ENCODE results near the gene CYTL1. TPM values are rescaled to one million over a fixed set of nuclear protein-coding genes. Genes with fewer than 3 reads are reported as not detected.

CYTL1 gene
- polyA plus RNA-seq, 1 donor (not counting 4 experiments of a cell fraction or from before 2014, with no cell fraction given) = 0.30 TPM

DNA sequence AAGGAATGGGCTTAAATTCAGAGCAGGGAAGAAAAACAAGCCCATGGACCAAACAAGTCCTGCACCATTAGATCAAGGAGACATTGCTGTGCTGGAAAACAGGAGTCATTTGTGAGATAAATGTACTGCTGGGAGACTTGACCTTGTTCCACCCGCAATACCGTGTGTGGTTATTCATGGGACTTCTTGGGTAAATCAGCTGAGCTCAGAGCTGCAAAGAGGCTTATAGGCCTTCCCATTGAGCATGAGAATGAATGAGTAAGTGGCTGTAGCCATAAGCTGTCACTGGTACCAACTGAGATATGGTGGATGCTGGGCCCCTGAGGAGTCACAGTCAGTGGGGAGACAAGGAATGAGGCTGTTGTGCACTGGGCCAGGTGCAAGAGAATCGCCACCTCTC, 2.3 kb upstream of the CYTL1 start:
- H3K27me3 ChIP-seq (ENCODE audit: control insufficient read depth, extremely low read depth, insufficient read depth, low read length) = peaks cover 18% of the 10 kb centered on the region
- no peaks in the 10 kb centered on the region for H3K79me2 ChIP-seq (ENCODE audit: control insufficient read depth, insufficient read depth, low read length)
- no peak for DNase-seq (ENCODE audit: low read depth, low spot score)
- H3K27ac ChIP-seq (ENCODE audit: control insufficient read depth, insufficient read depth, low read length) = no peak overlapping the region
- dilution Hi-C loops (cut with MboI; ENCODE audit: extremely low pct_ligation_motif_present, low sequenced_read_pairs) = no loop called here
- no peak overlapping the region for H3K4me2 ChIP-seq (ENCODE audit: control insufficient read depth, extremely low read depth, insufficient read depth, low read depth, low read length)
- H3K4me1 ChIP-seq (ENCODE audit: control insufficient read depth, extremely low read depth, insufficient read depth, low read length) = no peaks in the 10 kb centered on the region
- no peak for FAIRE-seq
- no peaks in the 10 kb centered on the region for H3K9me3 ChIP-seq (ENCODE audit: control insufficient read depth, low read depth, low read length)
- no peaks in the 10 kb centered on the region for H3K9me1 ChIP-seq (ENCODE audit: control insufficient read depth, extremely low read depth, insufficient read depth, low read length)
- H3K4me3 ChIP-seq (ENCODE audit: control insufficient read depth in 2 of 3, extremely low read depth in 1 of 3, insufficient read depth in 2 of 3, low read depth in 1 of 3, low read length in 3 of 3) = no peak overlapping the region
- no peak overlapping the region for H2AFZ ChIP-seq (ENCODE audit: control insufficient read depth, low read length)
- H4K20me1 ChIP-seq (ENCODE audit: control insufficient read depth, extremely low read depth, insufficient read depth, low read length) = no peaks in the 10 kb centered on the region
- H3K36me3 ChIP-seq (ENCODE audit: control insufficient read depth in 2 of 2, extremely low read depth in 1 of 2, insufficient read depth in 2 of 2, low read length in 2 of 2) = no peaks in the 10 kb centered on the region
- H3K9ac ChIP-seq (ENCODE audit: control insufficient read depth, extremely low read depth, insufficient read depth, low read length) = no peak overlapping the region
- TF ChIP-seq, protein P1, sequence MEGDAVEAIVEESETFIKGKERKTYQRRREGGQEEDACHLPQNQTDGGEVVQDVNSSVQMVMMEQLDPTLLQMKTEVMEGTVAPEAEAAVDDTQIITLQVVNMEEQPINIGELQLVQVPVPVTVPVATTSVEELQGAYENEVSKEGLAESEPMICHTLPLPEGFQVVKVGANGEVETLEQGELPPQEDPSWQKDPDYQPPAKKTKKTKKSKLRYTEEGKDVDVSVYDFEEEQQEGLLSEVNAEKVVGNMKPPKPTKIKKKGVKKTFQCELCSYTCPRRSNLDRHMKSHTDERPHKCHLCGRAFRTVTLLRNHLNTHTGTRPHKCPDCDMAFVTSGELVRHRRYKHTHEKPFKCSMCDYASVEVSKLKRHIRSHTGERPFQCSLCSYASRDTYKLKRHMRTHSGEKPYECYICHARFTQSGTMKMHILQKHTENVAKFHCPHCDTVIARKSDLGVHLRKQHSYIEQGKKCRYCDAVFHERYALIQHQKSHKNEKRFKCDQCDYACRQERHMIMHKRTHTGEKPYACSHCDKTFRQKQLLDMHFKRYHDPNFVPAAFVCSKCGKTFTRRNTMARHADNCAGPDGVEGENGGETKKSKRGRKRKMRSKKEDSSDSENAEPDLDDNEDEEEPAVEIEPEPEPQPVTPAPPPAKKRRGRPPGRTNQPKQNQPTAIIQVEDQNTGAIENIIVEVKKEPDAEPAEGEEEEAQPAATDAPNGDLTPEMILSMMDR (optimal IDR thresholded peaks at IDR 0.05 in 1 of 3, IDR thresholded peaks at IDR 0.05 in 1 of 3, conservative IDR thresholded peaks at IDR 0.05 in 1 of 3; ENCODE audit: extremely low read depth in 1 of 3, insufficient read depth in 2 of 3, low read length in 3 of 3) = no peak
- no peak for TF ChIP-seq EZH2 (IDR thresholded peaks at IDR 0.05; ENCODE audit: low read length)

DNA sequence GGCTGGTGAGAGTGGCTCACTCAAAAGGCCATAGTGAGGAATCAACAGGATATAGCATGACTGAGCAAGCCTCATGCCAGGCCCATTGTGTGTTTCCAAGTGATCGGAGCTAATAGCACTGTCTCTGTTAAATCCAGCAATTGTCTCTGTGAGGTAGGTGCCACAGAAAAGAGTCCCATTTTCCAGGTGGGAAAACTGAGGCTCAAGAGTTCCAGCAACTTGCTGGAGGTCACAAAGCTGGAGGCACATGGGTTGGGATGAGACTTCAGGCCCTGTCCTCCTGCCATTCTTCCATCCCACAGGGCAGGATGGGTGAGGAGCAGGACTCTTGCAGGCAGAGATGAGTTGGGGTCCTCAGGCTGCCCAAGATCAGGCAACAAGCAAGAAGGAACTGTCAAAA, 1.1 kb upstream of the CYTL1 start:
- TF ChIP-seq, protein P1 (optimal IDR thresholded peaks at IDR 0.05 in 1 of 3, IDR thresholded peaks at IDR 0.05 in 1 of 3, conservative IDR thresholded peaks at IDR 0.05 in 1 of 3; ENCODE audit: extremely low read depth in 1 of 3, insufficient read depth in 2 of 3, low read length in 3 of 3) = no peak
- no peak for TF ChIP-seq EZH2 (IDR thresholded peaks at IDR 0.05; ENCODE audit: low read length)
- dilution Hi-C loops (cut with MboI; ENCODE audit: extremely low pct_ligation_motif_present, low sequenced_read_pairs) = no loop called here
- peak; percentile 49 for FAIRE-seq
- Histone ChIP-seq H3K4me3 (ENCODE audit: control insufficient read depth in 2 of 3, extremely low read depth in 1 of 3, insufficient read depth in 2 of 3, low read depth in 1 of 3, low read length in 3 of 3) (no peak overlapping the region), H4K20me1 (ENCODE audit: control insufficient read depth, extremely low read depth, insufficient read depth, low read length) (no peaks in the 10 kb centered on the region), H3K27ac (ENCODE audit: control insufficient read depth, insufficient read depth, low read length) (no peak overlapping the region), H3K9me1 (ENCODE audit: control insufficient read depth, extremely low read depth, insufficient read depth, low read length) (no peaks in the 10 kb centered on the region), H3K9ac (ENCODE audit: control insufficient read depth, extremely low read depth, insufficient read depth, low read length) (no peak overlapping the region), H3K9me3 (ENCODE audit: control insufficient read depth, low read depth, low read length) (no peaks in the 10 kb centered on the region), H3K36me3 (ENCODE audit: control insufficient read depth in 2 of 2, extremely low read depth in 1 of 2, insufficient read depth in 2 of 2, low read length in 2 of 2) (no peaks in the 10 kb centered on the region), H3K4me1 (ENCODE audit: control insufficient read depth, extremely low read depth, insufficient read depth, low read length) (no peaks in the 10 kb centered on the region), H3K27me3 (ENCODE audit: control insufficient read depth, extremely low read depth, insufficient read depth, low read length) (peaks cover 21% of the 10 kb centered on the region), H2AFZ (ENCODE audit: control insufficient read depth, low read length) (no peak overlapping the region), H3K79me2 (ENCODE audit: control insufficient read depth, insufficient read depth, low read length) (no peaks in the 10 kb centered on the region), H3K4me2 (ENCODE audit: control insufficient read depth, extremely low read depth, insufficient read depth, low read depth, low read length) (no peak overlapping the region)
- DNase-seq (ENCODE audit: low read depth, low spot score) = no peak
